ENCODE data around the gene PSD4.

Gene PSD4

GRCh38 chr2:113219889-113220641, 46.3 kb downstream of the PSD4 start:
- no peaks in the 10 kb centered on the region for H4K20me1 ChIP-seq (ENCODE audit: insufficient read depth)
- no peak overlapping the region for H3K4me2 ChIP-seq
- H3K79me2 ChIP-seq (ENCODE audit: insufficient read depth, low read depth) = no peaks in the 10 kb centered on the region
- H3K4me1 ChIP-seq (ENCODE audit: low read depth, poor library complexity, severe bottlenecking) = no peaks in the 10 kb centered on the region
- no peak overlapping the region for H3K27ac ChIP-seq
- H3K4me3 ChIP-seq (IDR thresholded peaks at IDR 0.05; ENCODE audit: insufficient read depth, low read depth, low read length) = no peak overlapping the region
- no peak overlapping the region for H2AFZ ChIP-seq (ENCODE audit: low read depth)
- H3K9ac ChIP-seq = no peak overlapping the region
- TF ChIP-seq CTCF (conservative IDR thresholded peaks at IDR 0.05; ENCODE audit: low read depth, low read length) = no peak
- no peaks in the 10 kb centered on the region for H3K27me3 ChIP-seq (ENCODE audit: insufficient read depth, low read depth)
- H3K36me3 ChIP-seq (ENCODE audit: insufficient read depth) = no peaks in the 10 kb centered on the region

GRCh38 chr2:113220970-113221708, 47.4 kb downstream of the PSD4 start:
- no peaks in the 10 kb centered on the region for H4K20me1 ChIP-seq (ENCODE audit: insufficient read depth)
- no peaks in the 10 kb centered on the region for H3K79me2 ChIP-seq (ENCODE audit: insufficient read depth, low read depth)
- H3K27ac ChIP-seq = no peak overlapping the region
- TF ChIP-seq CTCF (conservative IDR thresholded peaks at IDR 0.05; ENCODE audit: low read depth, low read length) = no peak
- H2AFZ ChIP-seq (ENCODE audit: low read depth) = no peak overlapping the region
- no peak overlapping the region for H3K4me3 ChIP-seq (IDR thresholded peaks at IDR 0.05; ENCODE audit: insufficient read depth, low read depth, low read length)
- no peaks in the 10 kb centered on the region for H3K27me3 ChIP-seq (ENCODE audit: insufficient read depth, low read depth)
- no peaks in the 10 kb centered on the region for H3K36me3 ChIP-seq (ENCODE audit: insufficient read depth)
- no peaks in the 10 kb centered on the region for H3K4me1 ChIP-seq (ENCODE audit: low read depth, poor library complexity, severe bottlenecking)
- H3K9ac ChIP-seq = no peak overlapping the region
- H3K4me2 ChIP-seq = no peak overlapping the region

- TF ChIP-seq CTCF (conservative IDR thresholded peaks at IDR 0.05; ENCODE audit: low read depth, low read length) = no peak
- H3K27ac ChIP-seq = no peak overlapping the region
- no peaks in the 10 kb centered on the region for H3K36me3 ChIP-seq (ENCODE audit: insufficient read depth)
- no peak overlapping the region for H2AFZ ChIP-seq (ENCODE audit: low read depth)
- H3K4me1 ChIP-seq (ENCODE audit: low read depth, poor library complexity, severe bottlenecking) = no peaks in the 10 kb centered on the region
- H3K27me3 ChIP-seq (ENCODE audit: insufficient read depth, low read depth) = no peaks in the 10 kb centered on the region
- H4K20me1 ChIP-seq (ENCODE audit: insufficient read depth) = no peaks in the 10 kb centered on the region
- H3K4me2 ChIP-seq = no peak overlapping the region
- no peaks in the 10 kb centered on the region for H3K79me2 ChIP-seq (ENCODE audit: insufficient read depth, low read depth)
- H3K9ac ChIP-seq = no peak overlapping the region
- no peak overlapping the region for H3K4me3 ChIP-seq (IDR thresholded peaks at IDR 0.05; ENCODE audit: insufficient read depth, low read depth, low read length)
Measured at GRCh38 chr2:113221846-113222245, 48.1 kb downstream of the PSD4 start.

- TF ChIP-seq CTCF (conservative IDR thresholded peaks at IDR 0.05; ENCODE audit: low read depth, low read length) = no peak
- no peaks in the 10 kb centered on the region for H3K79me2 ChIP-seq (ENCODE audit: insufficient read depth, low read depth)
- no peaks in the 10 kb centered on the region for H4K20me1 ChIP-seq (ENCODE audit: insufficient read depth)
- H3K4me1 ChIP-seq (ENCODE audit: low read depth, poor library complexity, severe bottlenecking) = no peaks in the 10 kb centered on the region
- no peak overlapping the region for H3K27ac ChIP-seq
- H2AFZ ChIP-seq (ENCODE audit: low read depth) = no peak overlapping the region
- no peak overlapping the region for H3K9ac ChIP-seq
- H3K27me3 ChIP-seq (ENCODE audit: insufficient read depth, low read depth) = no peaks in the 10 kb centered on the region
- H3K4me2 ChIP-seq = no peak overlapping the region
- no peaks in the 10 kb centered on the region for H3K36me3 ChIP-seq (ENCODE audit: insufficient read depth)
- no peak overlapping the region for H3K4me3 ChIP-seq (IDR thresholded peaks at IDR 0.05; ENCODE audit: insufficient read depth, low read depth, low read length)
Measured at GRCh38 chr2:113223813-113224212, 50.0 kb downstream of the PSD4 start.

Data from KMS-11 (cell line).